MM.1S (cell line): ENCODE results near the gene HCRTR1.
"Not testable (repeated sequence)": the region's sequence is repeated elsewhere in the genome, so short reads cannot be mapped to it uniquely, and the experiment has no call there.

ENCODE experiments used
- DNase-seq: peaks from one replicate; pipeline ENCODE4 v3.0.0-alpha.2; 2015
- H2AFZ ChIP-seq: fragments of 300-600 bp; sonication (generic); 2 replicates; pipeline ENCODE4 v1.6.0; 2016; ENCODE audit warnings: antibody characterized with exemption, low read length
- H3F3A ChIP-seq: fragments of 300-600 bp; sonication (generic); 2 replicates; pipeline ENCODE4 v1.6.1; 2016; ENCODE audit warnings: mild to moderate bottlenecking, antibody characterized with exemption, low read length, moderate library complexity, mixed read lengths; ENCODE audit not compliant: insufficient read depth
- H3K27ac ChIP-seq: fragments of 300-600 bp; sonication (generic); 2 replicates; pipeline ENCODE4 v1.5.1; 2016; ENCODE audit warnings: mild to moderate bottlenecking, low read length
- H3K27me3 ChIP-seq: fragments of 300-600 bp; sonication (generic); replicated peaks from 2 replicates; pipeline ENCODE4 v1.6.0; 2016; ENCODE audit warnings: low read length; ENCODE audit not compliant: insufficient read depth
- H3K36me3 ChIP-seq: fragments of 300-600 bp; sonication (generic); replicated peaks from 2 replicates; pipeline ENCODE4 v1.6.1; 2016; ENCODE audit warnings: mild to moderate bottlenecking, low read length, mixed read lengths; ENCODE audit not compliant: insufficient read depth
- H3K4me1 ChIP-seq: fragments of 300-600 bp; sonication (generic); 2 replicates; pipeline ENCODE4 v1.6.1; 2016; ENCODE audit warnings: low read length, mixed read lengths
- H3K4me2 ChIP-seq: fragments of 300-600 bp; sonication (generic); 2 replicates; pipeline ENCODE4 v1.6.0; 2016; ENCODE audit warnings: low read depth, low read length
- H3K4me3 ChIP-seq: fragments of 300-600 bp; sonication (generic); 2 replicates; pipeline ENCODE4 v1.5.1; 2016; ENCODE audit warnings: low read length, mixed read lengths
- H3K79me2 ChIP-seq: fragments of 300-600 bp; sonication (generic); 2 replicates; pipeline ENCODE4 v1.6.1; 2016; ENCODE audit warnings: mixed run types, low read length, mixed read lengths
- H3K9ac ChIP-seq: fragments of 300-600 bp; sonication (generic); 2 replicates; pipeline ENCODE4 v1.6.1; 2016; ENCODE audit warnings: low read length, mixed read lengths
- H3K9me2 ChIP-seq: fragments of 300-600 bp; sonication (generic); replicated peaks from 2 replicates; pipeline ENCODE4 v1.6.1; 2016; ENCODE audit warnings: mild to moderate bottlenecking, low read length, mixed read lengths; ENCODE audit not compliant: insufficient read depth
- H3K9me3 ChIP-seq: fragments of 300-600 bp; sonication (generic); replicated peaks from 2 replicates; pipeline ENCODE4 v1.6.1; 2016; ENCODE audit warnings: mild to moderate bottlenecking, low read length, mixed read lengths; ENCODE audit not compliant: insufficient read depth
- H4K20me1 ChIP-seq: fragments of 300-600 bp; sonication (generic); 2 replicates; pipeline ENCODE4 v1.6.1; 2016; ENCODE audit warnings: mild to moderate bottlenecking, low read length, moderate library complexity, mixed read lengths; ENCODE audit not compliant: insufficient read depth
- EZH2 ChIP-seq: fragments of 300-600 bp; sonication (generic); optimal IDR thresholded peaks from 2 replicates; pipeline ENCODE3; 2017; ENCODE audit warnings: low read depth, mild to moderate bottlenecking, antibody characterized with exemption, low read length, mixed read lengths
- EZH2phosphoT487 ChIP-seq: fragments of 300-600 bp; sonication (generic); IDR thresholded peaks from 2 replicates; pipeline ENCODE4 v1.6.1; 2018; ENCODE audit warnings: antibody characterized with exemption, low read length
- TF ChIP-seq, protein P1 (sequence below): fragments of 300-600 bp; sonication (generic); IDR thresholded peaks from 2 replicates; pipeline ENCODE4 v1.5.1; 2016; ENCODE audit warnings: antibody characterized with exemption, low read length, mixed read lengths

The HCRTR1 gene

DNA sequence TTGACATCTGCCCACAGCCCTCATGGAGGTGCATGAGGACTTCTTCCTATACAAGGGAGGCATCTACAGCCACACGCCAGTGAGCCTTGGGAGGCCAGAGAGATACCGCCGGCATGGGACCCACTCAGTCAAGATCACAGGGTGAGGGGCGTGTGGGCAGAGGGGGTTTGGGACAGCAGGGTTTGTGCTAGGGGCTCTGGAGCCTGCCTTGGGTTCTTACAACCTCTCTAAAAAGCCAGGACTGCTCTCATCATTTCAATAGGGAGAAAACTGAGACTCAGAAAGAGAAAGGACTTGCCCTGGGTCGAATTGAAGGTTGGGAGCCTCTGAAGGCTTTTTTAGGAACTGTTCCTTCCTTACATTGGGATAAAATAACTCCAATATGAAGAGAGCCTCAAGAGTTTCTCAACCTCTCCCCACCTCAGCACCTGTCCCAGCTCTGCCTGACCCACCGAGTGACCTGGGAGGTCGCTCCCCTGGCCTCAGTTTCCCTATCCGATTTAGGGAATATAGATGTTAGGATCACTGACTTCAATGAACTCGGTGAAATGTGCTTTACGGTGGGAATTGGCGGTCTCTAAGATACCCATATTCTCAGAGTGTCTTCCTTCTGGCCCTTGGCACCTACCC lies 31.6 kb upstream of the HCRTR1 start:
- Histone ChIP-seq H4K20me1 (no peaks in the 10 kb centered on the region), H3K9me3 (no peaks in the 10 kb centered on the region), H3K9ac (no peak overlapping the region), H3K4me3 (no peak overlapping the region), H3K36me3 (no peaks in the 10 kb centered on the region), H3F3A (no peaks in the 10 kb centered on the region), H2AFZ (no peak overlapping the region), H3K27ac (no peak overlapping the region), H3K79me2 (no peaks in the 10 kb centered on the region), H3K9me2 (no peaks in the 10 kb centered on the region), H3K4me1 (no peaks in the 10 kb centered on the region), H3K4me2 (no peak overlapping the region), H3K27me3 (no peaks in the 10 kb centered on the region; the same call in 1 of the 2 replicates)
- no peak for DNase-seq
- TF ChIP-seq, protein P1, sequence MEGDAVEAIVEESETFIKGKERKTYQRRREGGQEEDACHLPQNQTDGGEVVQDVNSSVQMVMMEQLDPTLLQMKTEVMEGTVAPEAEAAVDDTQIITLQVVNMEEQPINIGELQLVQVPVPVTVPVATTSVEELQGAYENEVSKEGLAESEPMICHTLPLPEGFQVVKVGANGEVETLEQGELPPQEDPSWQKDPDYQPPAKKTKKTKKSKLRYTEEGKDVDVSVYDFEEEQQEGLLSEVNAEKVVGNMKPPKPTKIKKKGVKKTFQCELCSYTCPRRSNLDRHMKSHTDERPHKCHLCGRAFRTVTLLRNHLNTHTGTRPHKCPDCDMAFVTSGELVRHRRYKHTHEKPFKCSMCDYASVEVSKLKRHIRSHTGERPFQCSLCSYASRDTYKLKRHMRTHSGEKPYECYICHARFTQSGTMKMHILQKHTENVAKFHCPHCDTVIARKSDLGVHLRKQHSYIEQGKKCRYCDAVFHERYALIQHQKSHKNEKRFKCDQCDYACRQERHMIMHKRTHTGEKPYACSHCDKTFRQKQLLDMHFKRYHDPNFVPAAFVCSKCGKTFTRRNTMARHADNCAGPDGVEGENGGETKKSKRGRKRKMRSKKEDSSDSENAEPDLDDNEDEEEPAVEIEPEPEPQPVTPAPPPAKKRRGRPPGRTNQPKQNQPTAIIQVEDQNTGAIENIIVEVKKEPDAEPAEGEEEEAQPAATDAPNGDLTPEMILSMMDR: no peak
- TF ChIP-seq EZH2 (no peak), EZH2phosphoT487 (no peak)

DNA sequence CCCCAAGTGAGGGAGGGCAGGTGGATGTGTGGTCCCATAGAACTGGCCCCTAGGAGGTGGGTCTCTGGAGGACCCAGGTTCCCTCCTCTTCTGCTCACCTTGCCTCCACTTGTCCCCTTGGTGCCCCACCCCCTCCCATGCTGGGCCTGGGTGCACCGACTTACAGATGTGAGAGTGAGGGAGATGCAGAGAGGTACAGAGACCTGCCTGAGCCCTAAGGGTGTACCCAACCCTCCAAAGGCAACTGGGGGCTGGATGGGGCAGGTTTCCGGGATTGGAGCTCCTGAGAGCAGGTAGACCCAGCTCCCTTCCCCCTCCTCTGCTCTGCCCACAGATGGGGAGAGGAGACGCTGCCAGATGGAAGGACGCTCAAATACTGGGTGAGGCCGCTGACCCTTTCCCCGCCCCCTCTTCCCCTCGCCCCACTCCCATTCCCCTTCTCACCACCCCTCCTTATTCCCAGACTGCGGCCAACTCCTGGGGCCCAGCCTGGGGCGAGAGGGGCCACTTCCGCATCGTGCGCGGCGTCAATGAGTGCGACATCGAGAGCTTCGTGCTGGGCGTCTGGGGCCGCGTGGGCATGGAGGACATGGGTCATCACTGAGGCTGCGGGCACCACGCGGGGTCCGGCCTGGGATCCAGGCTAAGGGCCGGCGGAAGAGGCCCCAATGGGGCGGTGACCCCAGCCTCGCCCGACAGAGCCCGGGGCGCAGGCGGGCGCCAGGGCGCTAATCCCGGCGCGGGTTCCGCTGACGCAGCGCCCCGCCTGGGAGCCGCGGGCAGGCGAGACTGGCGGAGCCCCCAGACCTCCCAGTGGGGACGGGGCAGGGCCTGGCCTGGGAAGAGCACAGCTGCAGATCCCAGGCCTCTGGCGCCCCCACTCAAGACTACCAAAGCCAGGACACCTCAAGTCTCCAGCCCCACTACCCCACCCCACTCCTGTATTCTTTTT lies 30.8 kb upstream of the HCRTR1 start:
- H3K27me3 ChIP-seq: no peaks in the 10 kb centered on the region; the same call in 1 of the 2 replicates
- H3K9me3 ChIP-seq: no peaks in the 10 kb centered on the region
- H3K27ac ChIP-seq: no peak overlapping the region
- no peaks in the 10 kb centered on the region for H3F3A ChIP-seq
- no peak overlapping the region for H3K4me3 ChIP-seq
- no peak for DNase-seq
- TF ChIP-seq EZH2 (no peak), EZH2phosphoT487 (no peak)
- TF ChIP-seq, protein P1: no peak
- no peaks in the 10 kb centered on the region for H4K20me1 ChIP-seq
- H3K9me2 ChIP-seq: no peaks in the 10 kb centered on the region
- H3K9ac ChIP-seq: no peak overlapping the region
- no peaks in the 10 kb centered on the region for H3K4me1 ChIP-seq
- H3K4me2 ChIP-seq: peak overlapping the region; percentile 12; the same call in 1 of the 2 replicates
- no peak overlapping the region for H2AFZ ChIP-seq
- H3K79me2 ChIP-seq: no peaks in the 10 kb centered on the region
- H3K36me3 ChIP-seq: no peaks in the 10 kb centered on the region

DNA sequence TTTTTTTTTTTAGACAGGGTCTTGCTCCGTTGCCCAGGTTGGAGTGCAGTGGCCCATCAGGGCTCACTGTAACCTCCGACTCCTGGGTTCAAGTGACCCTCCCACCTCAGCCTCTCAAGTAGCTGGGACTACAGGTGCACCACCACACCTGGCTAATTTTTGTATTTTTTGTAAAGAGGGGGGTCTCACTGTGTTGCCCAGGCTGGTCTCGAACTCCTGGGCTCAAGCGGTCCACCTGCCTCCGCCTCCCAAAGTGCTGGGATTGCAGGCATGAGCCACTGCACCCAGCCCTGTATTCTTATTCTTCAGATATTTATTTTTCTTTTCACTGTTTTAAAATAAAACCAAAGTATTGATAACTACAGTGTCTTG lies 30.2 kb upstream of the HCRTR1 start:
- not testable (repeated sequence) for H3K27ac ChIP-seq, H3K9me3 ChIP-seq, H4K20me1 ChIP-seq, H3K9ac ChIP-seq, H3K36me3 ChIP-seq, H3K4me3 ChIP-seq, H3K27me3 ChIP-seq, H3K4me1 ChIP-seq, H3F3A ChIP-seq, H3K79me2 ChIP-seq, H3K9me2 ChIP-seq, DNase-seq, H2AFZ ChIP-seq
- H3K4me2 ChIP-seq: peak overlapping the region; percentile 12; the same call in 1 of the 2 replicates
